H1 (cell line): Measurements from ENCODE around the gene OPCML. TPM values are rescaled to one million over a fixed set of nuclear protein-coding genes. Genes with fewer than 3 reads are reported as not detected.

Experiments used
- RAD21 ChIP-seq, 2 experiments: IDR thresholded peaks in 1 of 2; conservative IDR thresholded peaks in 1 of 2; 2 replicates each; pipeline ENCODE4 v1.6.1; 2011; ENCODE audit warnings: low read depth in 2 of 2, low read length in 2 of 2, improper control_type of control experiment in 1 of 2, inconsistent platforms in 1 of 2, mild to moderate bottlenecking in 1 of 2, moderate library complexity in 1 of 2
- RNF2 ChIP-seq: fragments of 200-900, 300-1000 bp; sonication (generic); IDR thresholded peaks from 2 replicates; pipeline ENCODE4 v1.7.1; 2016; ENCODE audit warnings: borderline replicate concordance, low read depth, mild to moderate bottlenecking, antibody characterized with exemption, low read length; ENCODE audit not compliant: poor library complexity, severe bottlenecking; ENCODE audit errors: missing control alignments
- SIX5 ChIP-seq: IDR thresholded peaks from 2 replicates; pipeline ENCODE4 v1.6.1; 2011; ENCODE audit warnings: mild to moderate bottlenecking, low read depth, low read length
- SP4 ChIP-seq: IDR thresholded peaks from 2 replicates; pipeline ENCODE4 v1.6.1; 2012; ENCODE audit warnings: low read length, inconsistent platforms
- polyA plus RNA-seq, 7 experiments: library from polyadenylated mRNA; depleted of rRNA in 3 of 7; stranded (reverse) in 5 of 7; unstranded in 2 of 7; fragments of >200 nt in 5 of 7; fragments of 200-250 nt in 2 of 7; gene quantifications; 1 replicate in 5 of 7; 2 replicates in 1 of 7; 4 replicates in 1 of 7; pipeline versions ENCODE4 v1.2.1 to v1.2.3, GENCODE V29; 2011 to 2013; ENCODE audit warnings: missing spikeins in 2 of 7, mixed read lengths in 2 of 7
- total RNA-seq: library from RNA; stranded (reverse); fragmentation: NEBNext Ultra II Directional; extraction: Animal tissue kit (Norgen Biotek cat#: 25700); gene quantifications from 2 replicates; pipeline ENCODE4 v1.2.1, GENCODE V29; 2021
- TF ChIP-seq, protein P1 (sequence below): fragments of 300-600 bp; sonication (generic); IDR thresholded peaks from 2 replicates; pipeline ENCODE4 v1.7.1; 2012; ENCODE audit warnings: low read length, moderate library complexity, mild to moderate bottlenecking, inconsistent platforms; ENCODE audit not compliant: insufficient replicate concordance

OPCML gene
- total and polyA plus RNA-seq, 2 of the 8 experiments (the other 6 are each of a cell fraction or from before 2014, with no cell fraction given): 2.3 to 3.1 TPM

DNA sequence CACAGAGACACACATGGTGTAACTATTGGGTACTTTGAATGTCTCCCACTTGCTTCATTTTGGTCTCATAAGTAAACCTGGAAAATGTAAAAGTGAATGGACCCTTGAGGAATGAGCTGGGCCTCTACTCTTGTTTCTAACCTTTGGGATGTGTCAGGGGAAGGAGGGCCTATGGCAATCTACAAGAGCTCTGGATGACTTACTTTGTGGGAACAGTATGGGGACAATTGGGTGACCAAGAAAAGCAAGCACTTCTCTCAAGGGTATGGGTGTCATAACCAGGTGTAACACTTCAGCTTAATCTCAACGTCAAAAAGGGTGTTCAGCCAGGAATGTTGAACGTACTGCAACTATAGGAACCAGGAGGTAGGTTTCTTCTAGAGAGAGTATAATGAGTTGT lies 144.0 kb downstream of the OPCML start (continued):
- TF ChIP-seq, protein P1, sequence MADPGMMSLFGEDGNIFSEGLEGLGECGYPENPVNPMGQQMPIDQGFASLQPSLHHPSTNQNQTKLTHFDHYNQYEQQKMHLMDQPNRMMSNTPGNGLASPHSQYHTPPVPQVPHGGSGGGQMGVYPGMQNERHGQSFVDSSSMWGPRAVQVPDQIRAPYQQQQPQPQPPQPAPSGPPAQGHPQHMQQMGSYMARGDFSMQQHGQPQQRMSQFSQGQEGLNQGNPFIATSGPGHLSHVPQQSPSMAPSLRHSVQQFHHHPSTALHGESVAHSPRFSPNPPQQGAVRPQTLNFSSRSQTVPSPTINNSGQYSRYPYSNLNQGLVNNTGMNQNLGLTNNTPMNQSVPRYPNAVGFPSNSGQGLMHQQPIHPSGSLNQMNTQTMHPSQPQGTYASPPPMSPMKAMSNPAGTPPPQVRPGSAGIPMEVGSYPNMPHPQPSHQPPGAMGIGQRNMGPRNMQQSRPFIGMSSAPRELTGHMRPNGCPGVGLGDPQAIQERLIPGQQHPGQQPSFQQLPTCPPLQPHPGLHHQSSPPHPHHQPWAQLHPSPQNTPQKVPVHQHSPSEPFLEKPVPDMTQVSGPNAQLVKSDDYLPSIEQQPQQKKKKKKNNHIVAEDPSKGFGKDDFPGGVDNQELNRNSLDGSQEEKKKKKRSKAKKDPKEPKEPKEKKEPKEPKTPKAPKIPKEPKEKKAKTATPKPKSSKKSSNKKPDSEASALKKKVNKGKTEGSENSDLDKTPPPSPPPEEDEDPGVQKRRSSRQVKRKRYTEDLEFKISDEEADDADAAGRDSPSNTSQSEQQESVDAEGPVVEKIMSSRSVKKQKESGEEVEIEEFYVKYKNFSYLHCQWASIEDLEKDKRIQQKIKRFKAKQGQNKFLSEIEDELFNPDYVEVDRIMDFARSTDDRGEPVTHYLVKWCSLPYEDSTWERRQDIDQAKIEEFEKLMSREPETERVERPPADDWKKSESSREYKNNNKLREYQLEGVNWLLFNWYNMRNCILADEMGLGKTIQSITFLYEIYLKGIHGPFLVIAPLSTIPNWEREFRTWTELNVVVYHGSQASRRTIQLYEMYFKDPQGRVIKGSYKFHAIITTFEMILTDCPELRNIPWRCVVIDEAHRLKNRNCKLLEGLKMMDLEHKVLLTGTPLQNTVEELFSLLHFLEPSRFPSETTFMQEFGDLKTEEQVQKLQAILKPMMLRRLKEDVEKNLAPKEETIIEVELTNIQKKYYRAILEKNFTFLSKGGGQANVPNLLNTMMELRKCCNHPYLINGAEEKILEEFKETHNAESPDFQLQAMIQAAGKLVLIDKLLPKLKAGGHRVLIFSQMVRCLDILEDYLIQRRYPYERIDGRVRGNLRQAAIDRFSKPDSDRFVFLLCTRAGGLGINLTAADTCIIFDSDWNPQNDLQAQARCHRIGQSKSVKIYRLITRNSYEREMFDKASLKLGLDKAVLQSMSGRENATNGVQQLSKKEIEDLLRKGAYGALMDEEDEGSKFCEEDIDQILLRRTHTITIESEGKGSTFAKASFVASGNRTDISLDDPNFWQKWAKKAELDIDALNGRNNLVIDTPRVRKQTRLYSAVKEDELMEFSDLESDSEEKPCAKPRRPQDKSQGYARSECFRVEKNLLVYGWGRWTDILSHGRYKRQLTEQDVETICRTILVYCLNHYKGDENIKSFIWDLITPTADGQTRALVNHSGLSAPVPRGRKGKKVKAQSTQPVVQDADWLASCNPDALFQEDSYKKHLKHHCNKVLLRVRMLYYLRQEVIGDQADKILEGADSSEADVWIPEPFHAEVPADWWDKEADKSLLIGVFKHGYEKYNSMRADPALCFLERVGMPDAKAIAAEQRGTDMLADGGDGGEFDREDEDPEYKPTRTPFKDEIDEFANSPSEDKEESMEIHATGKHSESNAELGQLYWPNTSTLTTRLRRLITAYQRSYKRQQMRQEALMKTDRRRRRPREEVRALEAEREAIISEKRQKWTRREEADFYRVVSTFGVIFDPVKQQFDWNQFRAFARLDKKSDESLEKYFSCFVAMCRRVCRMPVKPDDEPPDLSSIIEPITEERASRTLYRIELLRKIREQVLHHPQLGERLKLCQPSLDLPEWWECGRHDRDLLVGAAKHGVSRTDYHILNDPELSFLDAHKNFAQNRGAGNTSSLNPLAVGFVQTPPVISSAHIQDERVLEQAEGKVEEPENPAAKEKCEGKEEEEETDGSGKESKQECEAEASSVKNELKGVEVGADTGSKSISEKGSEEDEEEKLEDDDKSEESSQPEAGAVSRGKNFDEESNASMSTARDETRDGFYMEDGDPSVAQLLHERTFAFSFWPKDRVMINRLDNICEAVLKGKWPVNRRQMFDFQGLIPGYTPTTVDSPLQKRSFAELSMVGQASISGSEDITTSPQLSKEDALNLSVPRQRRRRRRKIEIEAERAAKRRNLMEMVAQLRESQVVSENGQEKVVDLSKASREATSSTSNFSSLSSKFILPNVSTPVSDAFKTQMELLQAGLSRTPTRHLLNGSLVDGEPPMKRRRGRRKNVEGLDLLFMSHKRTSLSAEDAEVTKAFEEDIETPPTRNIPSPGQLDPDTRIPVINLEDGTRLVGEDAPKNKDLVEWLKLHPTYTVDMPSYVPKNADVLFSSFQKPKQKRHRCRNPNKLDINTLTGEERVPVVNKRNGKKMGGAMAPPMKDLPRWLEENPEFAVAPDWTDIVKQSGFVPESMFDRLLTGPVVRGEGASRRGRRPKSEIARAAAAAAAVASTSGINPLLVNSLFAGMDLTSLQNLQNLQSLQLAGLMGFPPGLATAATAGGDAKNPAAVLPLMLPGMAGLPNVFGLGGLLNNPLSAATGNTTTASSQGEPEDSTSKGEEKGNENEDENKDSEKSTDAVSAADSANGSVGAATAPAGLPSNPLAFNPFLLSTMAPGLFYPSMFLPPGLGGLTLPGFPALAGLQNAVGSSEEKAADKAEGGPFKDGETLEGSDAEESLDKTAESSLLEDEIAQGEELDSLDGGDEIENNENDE: no peak
- TF ChIP-seq RAD21 (IDR thresholded peaks at IDR 0.05 in 1 of 2, conservative IDR thresholded peaks at IDR 0.05 in 1 of 2; ENCODE audit: low read depth in 2 of 2, low read length in 2 of 2) (no peak), SIX5 (no peak), RNF2 (no peak), SP4 (no peak)
